ENCODE results near the gene MATR3.
A peak's percentile ranks its signal among the peaks of the same experiment; 100 is the strongest.

The MATR3 gene

DNA sequence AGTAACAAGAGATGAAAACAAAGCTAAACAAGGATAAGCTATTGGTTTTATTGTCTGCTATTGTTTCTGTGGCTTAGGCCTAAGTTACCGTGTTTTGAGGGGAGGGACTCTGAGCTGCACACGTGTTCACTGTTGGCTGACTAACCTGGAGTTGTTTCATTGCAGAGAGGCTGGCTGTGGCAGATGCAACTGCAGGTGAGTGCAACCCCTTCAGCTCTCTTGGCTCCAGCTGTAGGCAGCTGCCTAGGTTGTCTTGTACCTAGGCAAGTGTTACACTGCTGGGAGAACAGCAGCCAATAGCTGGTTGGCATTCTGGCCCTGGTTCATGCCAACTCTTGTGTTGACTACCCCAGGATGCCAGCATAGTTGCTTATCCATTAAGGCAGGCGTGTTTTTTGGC lies 17.6 kb upstream of the MATR3 start:
- TF ChIP-seq, protein P1, sequence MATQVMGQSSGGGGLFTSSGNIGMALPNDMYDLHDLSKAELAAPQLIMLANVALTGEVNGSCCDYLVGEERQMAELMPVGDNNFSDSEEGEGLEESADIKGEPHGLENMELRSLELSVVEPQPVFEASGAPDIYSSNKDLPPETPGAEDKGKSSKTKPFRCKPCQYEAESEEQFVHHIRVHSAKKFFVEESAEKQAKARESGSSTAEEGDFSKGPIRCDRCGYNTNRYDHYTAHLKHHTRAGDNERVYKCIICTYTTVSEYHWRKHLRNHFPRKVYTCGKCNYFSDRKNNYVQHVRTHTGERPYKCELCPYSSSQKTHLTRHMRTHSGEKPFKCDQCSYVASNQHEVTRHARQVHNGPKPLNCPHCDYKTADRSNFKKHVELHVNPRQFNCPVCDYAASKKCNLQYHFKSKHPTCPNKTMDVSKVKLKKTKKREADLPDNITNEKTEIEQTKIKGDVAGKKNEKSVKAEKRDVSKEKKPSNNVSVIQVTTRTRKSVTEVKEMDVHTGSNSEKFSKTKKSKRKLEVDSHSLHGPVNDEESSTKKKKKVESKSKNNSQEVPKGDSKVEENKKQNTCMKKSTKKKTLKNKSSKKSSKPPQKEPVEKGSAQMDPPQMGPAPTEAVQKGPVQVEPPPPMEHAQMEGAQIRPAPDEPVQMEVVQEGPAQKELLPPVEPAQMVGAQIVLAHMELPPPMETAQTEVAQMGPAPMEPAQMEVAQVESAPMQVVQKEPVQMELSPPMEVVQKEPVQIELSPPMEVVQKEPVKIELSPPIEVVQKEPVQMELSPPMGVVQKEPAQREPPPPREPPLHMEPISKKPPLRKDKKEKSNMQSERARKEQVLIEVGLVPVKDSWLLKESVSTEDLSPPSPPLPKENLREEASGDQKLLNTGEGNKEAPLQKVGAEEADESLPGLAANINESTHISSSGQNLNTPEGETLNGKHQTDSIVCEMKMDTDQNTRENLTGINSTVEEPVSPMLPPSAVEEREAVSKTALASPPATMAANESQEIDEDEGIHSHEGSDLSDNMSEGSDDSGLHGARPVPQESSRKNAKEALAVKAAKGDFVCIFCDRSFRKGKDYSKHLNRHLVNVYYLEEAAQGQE (IDR thresholded peaks at IDR 0.05; ENCODE audit: insufficient read depth in 1 of 2, low read depth in 2 of 2, low read length in 2 of 2), result no peak
- no peak for TF ChIP-seq SIN3A (IDR thresholded peaks at IDR 0.05; ENCODE audit: borderline replicate concordance, insufficient read depth, low read length)
- no peak for TF ChIP-seq TAF1 (IDR thresholded peaks at IDR 0.05; ENCODE audit: borderline replicate concordance, insufficient read depth, low read length)
- peak; percentile 18; the same call in 1 of the 2 replicates for TF ChIP-seq POLR2AphosphoS5 (IDR thresholded peaks at IDR 0.05; ENCODE audit: low read depth, low read length)

DNA sequence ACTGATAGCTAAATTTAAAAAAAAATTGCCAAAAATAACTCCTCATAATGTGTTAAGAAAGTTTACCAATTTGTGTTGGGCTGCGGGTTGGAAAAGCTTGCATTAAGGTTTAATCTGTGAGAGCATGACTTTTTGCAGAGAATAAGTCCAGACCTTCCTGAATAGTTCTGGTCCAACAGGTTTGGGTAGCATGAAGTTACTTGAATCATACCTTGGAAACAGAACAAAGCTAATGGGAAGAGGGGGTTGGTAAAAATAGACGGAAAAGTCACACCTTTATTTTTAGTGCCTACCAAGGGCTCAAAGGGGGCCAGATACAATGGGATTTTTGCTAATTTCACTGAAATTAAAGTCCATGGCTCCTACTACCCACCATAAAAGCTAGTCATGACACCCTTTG lies 17.1 kb upstream of the MATR3 start:
- TF ChIP-seq FOXP2 (optimal IDR thresholded peaks at IDR 0.05; ENCODE audit: borderline replicate concordance, extremely low read depth, extremely low read length, insufficient read depth) (no peak), TAF1 (IDR thresholded peaks at IDR 0.05; ENCODE audit: borderline replicate concordance, insufficient read depth, low read length) (no peak), POLR2AphosphoS5 (IDR thresholded peaks at IDR 0.05; ENCODE audit: low read depth, low read length) (no peak), SIN3A (IDR thresholded peaks at IDR 0.05; ENCODE audit: borderline replicate concordance, insufficient read depth, low read length) (no peak)
- TF ChIP-seq, protein P1 (IDR thresholded peaks at IDR 0.05; ENCODE audit: insufficient read depth in 1 of 2, low read depth in 2 of 2, low read length in 2 of 2), result no peak

DNA sequence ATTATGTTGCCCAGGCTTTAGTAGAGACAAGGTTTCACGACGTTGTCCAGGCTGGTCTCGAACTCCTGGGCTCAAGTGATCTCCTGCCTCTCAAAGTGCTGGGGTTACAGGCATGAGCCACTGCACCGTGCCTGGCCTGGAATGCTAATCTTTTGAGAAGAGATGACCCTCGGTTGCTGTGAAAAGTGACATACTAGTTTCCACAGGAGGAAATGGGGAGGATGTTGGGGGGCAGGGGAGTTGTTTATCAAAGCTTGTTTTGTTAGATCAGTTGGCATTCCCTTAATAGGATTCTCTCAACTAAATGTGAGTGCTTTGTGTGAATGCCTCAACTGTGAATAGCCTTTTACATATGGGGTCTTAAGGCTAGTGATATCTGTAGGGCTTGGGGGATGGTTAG lies 16.4 kb upstream of the MATR3 start:
- TF ChIP-seq POLR2AphosphoS5 (IDR thresholded peaks at IDR 0.05; ENCODE audit: low read depth, low read length), result no peak; the same call in 1 of the 2 replicates
- TF ChIP-seq TAF1 (IDR thresholded peaks at IDR 0.05; ENCODE audit: borderline replicate concordance, insufficient read depth, low read length), result no peak
- TF ChIP-seq FOXP2 (optimal IDR thresholded peaks at IDR 0.05; ENCODE audit: borderline replicate concordance, extremely low read depth, extremely low read length, insufficient read depth), result no peak
- no peak for TF ChIP-seq SIN3A (IDR thresholded peaks at IDR 0.05; ENCODE audit: borderline replicate concordance, insufficient read depth, low read length)
- TF ChIP-seq, protein P1 (IDR thresholded peaks at IDR 0.05; ENCODE audit: insufficient read depth in 1 of 2, low read depth in 2 of 2, low read length in 2 of 2), result no peak

DNA sequence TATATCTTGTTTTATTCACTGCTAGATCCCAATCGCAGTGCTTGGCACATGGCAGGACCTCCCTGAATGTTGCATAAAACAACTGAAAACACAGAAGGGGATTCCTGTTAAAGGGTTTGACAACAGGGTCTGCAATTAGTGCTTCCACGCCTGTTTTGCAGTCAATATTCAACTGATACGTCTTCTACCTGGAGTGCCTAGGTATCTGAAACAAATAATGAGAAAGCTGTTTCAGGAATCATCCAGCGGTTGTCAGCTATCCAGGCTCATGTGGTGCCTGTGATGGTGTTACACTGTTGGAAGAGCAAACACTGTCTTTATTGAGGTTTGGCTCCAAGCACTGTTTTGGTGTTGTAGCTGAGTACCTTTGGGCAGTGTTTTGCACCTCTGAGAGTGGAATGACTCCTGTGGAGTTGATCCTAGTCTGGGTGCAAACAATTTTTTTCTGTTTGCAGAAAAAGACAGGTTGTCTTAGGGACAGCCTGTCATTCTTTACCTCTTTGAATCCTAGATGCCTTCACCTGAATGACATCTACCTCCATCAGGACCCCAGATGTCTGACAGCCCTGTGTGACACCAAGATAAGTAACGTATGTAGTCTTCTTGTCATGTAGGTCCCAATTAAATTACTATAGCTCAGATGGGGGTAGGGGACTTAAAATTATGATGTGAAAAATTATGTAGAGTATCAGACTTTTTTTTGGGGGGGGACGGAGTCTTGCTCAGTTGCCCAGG lies 14.8 kb upstream of the MATR3 start:
- TF ChIP-seq, protein P1 (IDR thresholded peaks at IDR 0.05; ENCODE audit: insufficient read depth in 1 of 2, low read depth in 2 of 2, low read length in 2 of 2), result no peak
- TF ChIP-seq FOXP2 (optimal IDR thresholded peaks at IDR 0.05; ENCODE audit: borderline replicate concordance, extremely low read depth, extremely low read length, insufficient read depth), result no peak
- TF ChIP-seq SIN3A (IDR thresholded peaks at IDR 0.05; ENCODE audit: borderline replicate concordance, insufficient read depth, low read length), result no peak
- TF ChIP-seq POLR2AphosphoS5 (IDR thresholded peaks at IDR 0.05; ENCODE audit: low read depth, low read length), result peak; percentile 43; the same call in 1 of the 2 replicates
